ENCODE results near the gene HIPK2. TPM values are rescaled to one million over a fixed set of nuclear protein-coding genes. Genes with fewer than 3 reads are reported as not detected.

HIPK2 gene
- total RNA-seq, 1 experiment from 2014 or later: 33.4 TPM

DNA sequence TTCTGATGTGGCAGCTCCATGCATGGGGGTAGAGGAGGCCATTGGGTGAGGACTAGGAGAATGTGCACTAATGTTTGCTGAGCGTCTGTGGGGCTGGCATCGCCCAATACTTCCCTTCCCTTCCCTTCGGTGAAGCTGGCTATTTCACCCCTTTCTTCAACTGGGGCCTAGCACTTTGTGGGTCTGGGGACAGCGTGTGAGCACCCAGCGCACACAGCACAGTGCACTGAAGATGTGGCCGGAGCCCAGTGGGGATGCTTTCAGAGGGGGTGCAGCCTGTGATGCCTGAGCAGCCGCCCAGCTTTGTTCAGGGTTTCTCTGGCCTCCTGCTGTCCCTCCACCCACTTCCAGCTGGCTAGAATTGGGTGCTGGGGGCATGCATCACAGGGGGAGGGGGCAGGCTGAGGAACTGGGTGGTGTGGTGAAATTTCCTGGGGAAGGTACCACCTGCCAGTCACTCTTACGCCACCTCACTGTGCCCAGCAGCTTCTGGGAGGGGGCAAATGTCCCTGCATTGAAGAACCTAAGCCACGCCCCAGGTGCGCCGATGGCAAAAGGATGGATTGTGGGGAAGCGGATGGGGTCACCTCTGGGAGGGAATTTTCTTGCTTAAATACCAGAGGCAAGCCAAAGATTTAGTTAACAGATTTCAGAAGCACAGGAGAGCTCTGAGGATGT is 208.8 kb downstream of the HIPK2 start:
- BruUV-seq (replicated peaks): no TSS peak
- no peaks in the 10 kb centered on the region for H3K4me1 Mint-ChIP-seq (ENCODE audit: low read depth, unreplicated experiment)
- intact Hi-C loops (cut with micrococcal nuclease; ENCODE audit: unreplicated experiment): no loop called here

DNA sequence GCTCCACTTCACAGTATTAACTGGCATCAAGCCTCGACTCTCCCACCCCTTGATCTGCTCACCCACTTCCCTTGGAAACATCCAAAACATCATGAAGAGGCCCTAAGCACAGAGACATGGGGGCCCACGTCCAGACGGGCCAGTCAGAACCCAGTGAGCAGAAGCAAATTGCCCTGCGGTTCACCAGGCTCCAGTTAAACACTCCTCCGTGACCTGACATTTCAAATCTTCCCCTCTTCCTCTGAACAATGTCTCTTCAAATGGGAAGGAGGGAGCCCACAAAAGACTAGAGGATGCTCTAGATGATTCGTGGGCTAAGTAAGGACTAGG is 209.5 kb downstream of the HIPK2 start:
- intact Hi-C loops (cut with micrococcal nuclease; ENCODE audit: unreplicated experiment): no loop called here

More for the DNA sequence above, 208.8 kb downstream of the HIPK2 start:
- no peaks in the 10 kb centered on the region for H3K36me3 Mint-ChIP-seq (ENCODE audit: insufficient read depth, unreplicated experiment)
- H3K27me3 Mint-ChIP-seq (ENCODE audit: unreplicated experiment): no peaks in the 10 kb centered on the region
- TF ChIP-seq, protein P1, sequence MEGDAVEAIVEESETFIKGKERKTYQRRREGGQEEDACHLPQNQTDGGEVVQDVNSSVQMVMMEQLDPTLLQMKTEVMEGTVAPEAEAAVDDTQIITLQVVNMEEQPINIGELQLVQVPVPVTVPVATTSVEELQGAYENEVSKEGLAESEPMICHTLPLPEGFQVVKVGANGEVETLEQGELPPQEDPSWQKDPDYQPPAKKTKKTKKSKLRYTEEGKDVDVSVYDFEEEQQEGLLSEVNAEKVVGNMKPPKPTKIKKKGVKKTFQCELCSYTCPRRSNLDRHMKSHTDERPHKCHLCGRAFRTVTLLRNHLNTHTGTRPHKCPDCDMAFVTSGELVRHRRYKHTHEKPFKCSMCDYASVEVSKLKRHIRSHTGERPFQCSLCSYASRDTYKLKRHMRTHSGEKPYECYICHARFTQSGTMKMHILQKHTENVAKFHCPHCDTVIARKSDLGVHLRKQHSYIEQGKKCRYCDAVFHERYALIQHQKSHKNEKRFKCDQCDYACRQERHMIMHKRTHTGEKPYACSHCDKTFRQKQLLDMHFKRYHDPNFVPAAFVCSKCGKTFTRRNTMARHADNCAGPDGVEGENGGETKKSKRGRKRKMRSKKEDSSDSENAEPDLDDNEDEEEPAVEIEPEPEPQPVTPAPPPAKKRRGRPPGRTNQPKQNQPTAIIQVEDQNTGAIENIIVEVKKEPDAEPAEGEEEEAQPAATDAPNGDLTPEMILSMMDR (IDR thresholded peaks at IDR 0.05; ENCODE audit: unreplicated experiment): no peak
- no peaks in the 10 kb centered on the region for H3K9me3 Mint-ChIP-seq (ENCODE audit: low read depth, unreplicated experiment)
- H3K27ac Mint-ChIP-seq (ENCODE audit: unreplicated experiment): no peak overlapping the region
- no peak for DNase-seq
- CTCF ChIA-PET: no interaction called here
- no peak overlapping the region for H3K4me3 Mint-ChIP-seq (ENCODE audit: low read depth, unreplicated experiment)

DNA sequence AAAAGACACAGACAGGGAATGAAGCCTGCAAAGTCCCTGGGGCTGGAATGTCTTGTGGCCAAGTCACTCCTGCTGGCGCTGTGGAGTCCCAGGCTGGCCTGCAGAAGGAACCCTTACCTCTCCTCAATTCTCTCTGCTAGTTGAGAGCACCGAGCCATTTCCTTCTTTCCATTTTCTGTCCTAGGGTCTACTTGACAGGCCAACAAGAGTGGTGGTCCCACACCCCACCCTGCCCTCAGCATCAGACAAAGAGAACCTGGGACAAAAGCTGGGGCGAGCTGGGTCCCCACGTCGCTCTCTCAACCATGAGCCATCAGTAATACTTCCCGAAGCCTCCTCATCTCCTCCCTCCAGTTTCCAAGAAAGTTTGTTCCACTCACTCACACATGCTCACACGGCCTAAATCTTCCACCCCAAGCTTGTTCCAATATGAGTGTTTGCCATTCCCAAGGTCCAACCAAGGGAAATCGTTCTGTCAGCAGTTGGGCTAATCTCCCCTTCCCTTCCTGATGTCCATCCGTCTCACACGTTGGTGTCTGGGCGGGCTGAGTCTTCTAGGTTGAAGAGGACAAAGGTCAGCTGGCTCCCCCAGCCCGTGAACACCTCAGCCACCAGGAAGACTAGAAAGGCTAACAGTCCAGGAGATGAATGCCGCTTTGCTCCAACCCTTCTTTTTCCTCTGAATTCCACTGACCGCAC is 210.0 kb downstream of the HIPK2 start:
- H3K27ac Mint-ChIP-seq (ENCODE audit: unreplicated experiment): no peak overlapping the region
- CTCF ChIA-PET: no interaction called here
- no peak overlapping the region for H3K4me3 Mint-ChIP-seq (ENCODE audit: low read depth, unreplicated experiment)
- no peak for DNase-seq
- H3K36me3 Mint-ChIP-seq (ENCODE audit: insufficient read depth, unreplicated experiment): no peaks in the 10 kb centered on the region
- TF ChIP-seq, protein P1 (IDR thresholded peaks at IDR 0.05; ENCODE audit: unreplicated experiment): no peak
- no peaks in the 10 kb centered on the region for H3K4me1 Mint-ChIP-seq (ENCODE audit: low read depth, unreplicated experiment)
- H3K27me3 Mint-ChIP-seq (ENCODE audit: unreplicated experiment): no peaks in the 10 kb centered on the region
- H3K9me3 Mint-ChIP-seq (ENCODE audit: low read depth, unreplicated experiment): no peaks in the 10 kb centered on the region
- intact Hi-C loops (cut with micrococcal nuclease; ENCODE audit: unreplicated experiment): no loop called here
- no TSS peak for BruUV-seq (replicated peaks)

More for the DNA sequence above, 209.5 kb downstream of the HIPK2 start:
- CTCF ChIA-PET: no interaction called here
- Mint-ChIP-seq H3K27ac (ENCODE audit: unreplicated experiment) (no peak overlapping the region), H3K4me1 (ENCODE audit: low read depth, unreplicated experiment) (no peaks in the 10 kb centered on the region), H3K27me3 (ENCODE audit: unreplicated experiment) (no peaks in the 10 kb centered on the region), H3K4me3 (ENCODE audit: low read depth, unreplicated experiment) (no peak overlapping the region), H3K36me3 (ENCODE audit: insufficient read depth, unreplicated experiment) (no peaks in the 10 kb centered on the region), H3K9me3 (ENCODE audit: low read depth, unreplicated experiment) (no peaks in the 10 kb centered on the region)
- no peak for DNase-seq
- TF ChIP-seq, protein P1 (IDR thresholded peaks at IDR 0.05; ENCODE audit: unreplicated experiment): no peak
- BruUV-seq (replicated peaks): no TSS peak

DNA sequence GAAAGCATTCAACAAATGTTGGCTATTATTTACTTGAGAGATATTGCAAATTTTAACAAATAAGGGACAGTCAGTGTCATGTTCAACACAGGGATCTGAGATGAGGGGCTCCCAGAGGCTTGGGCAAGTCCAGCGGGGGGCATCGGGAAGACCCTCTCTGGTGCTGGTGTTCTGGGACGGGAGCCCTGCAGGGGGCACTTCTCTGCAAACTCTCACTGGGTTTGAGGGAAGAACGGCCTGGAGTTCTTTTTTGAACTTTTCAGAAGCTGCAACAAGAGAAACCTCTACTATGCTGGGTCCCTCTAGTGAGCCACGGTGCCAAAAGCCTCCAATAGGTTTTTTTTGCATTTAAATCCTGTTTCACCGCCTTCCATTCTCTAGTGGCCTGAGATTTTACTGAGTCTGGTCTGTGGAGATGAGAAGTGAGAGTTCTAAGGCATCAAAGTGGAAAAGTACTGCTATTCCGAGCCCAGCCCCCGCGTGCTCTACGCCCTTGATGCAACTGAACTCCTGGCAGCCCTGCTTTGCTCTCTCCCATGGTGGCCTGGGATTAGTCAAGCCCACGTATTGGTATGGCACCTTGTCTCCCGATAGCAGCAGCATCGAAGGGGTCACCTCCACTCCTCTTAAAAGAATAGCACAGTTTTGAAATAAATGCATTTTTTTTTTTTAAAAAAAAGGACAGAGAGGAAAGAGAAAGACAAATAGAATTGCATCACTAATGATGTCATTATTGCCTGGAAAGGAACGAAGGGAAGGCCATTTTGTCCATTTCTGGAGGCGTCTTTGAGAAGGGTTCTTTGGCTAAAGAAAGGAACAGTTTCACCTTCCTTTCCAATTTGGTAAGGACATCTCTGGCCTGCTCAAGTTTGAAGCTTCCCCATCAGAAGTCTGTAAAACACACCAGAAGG is 210.8 kb downstream of the HIPK2 start:
- CTCF ChIA-PET: no interaction called here
- no peak for DNase-seq
- no peaks in the 10 kb centered on the region for H3K4me1 Mint-ChIP-seq (ENCODE audit: low read depth, unreplicated experiment)
- no peak overlapping the region for H3K27ac Mint-ChIP-seq (ENCODE audit: unreplicated experiment)
- intact Hi-C loops (cut with micrococcal nuclease; ENCODE audit: unreplicated experiment): no loop called here
- H3K9me3 Mint-ChIP-seq (ENCODE audit: low read depth, unreplicated experiment): no peaks in the 10 kb centered on the region
- TF ChIP-seq, protein P1 (IDR thresholded peaks at IDR 0.05; ENCODE audit: unreplicated experiment): no peak
- no TSS peak for BruUV-seq (replicated peaks)
- no peak overlapping the region for H3K4me3 Mint-ChIP-seq (ENCODE audit: low read depth, unreplicated experiment)
- no peaks in the 10 kb centered on the region for H3K27me3 Mint-ChIP-seq (ENCODE audit: unreplicated experiment)
- no peaks in the 10 kb centered on the region for H3K36me3 Mint-ChIP-seq (ENCODE audit: insufficient read depth, unreplicated experiment)

All from Calu3 (cell line).